Mesangial cell (primary cell): ENCODE results near the gene MYL5. TPM values are rescaled to one million over a fixed set of nuclear protein-coding genes. Genes with fewer than 3 reads are reported as not detected.

Source experiments
- total RNA-seq: library from RNA; depleted of rRNA; stranded (reverse); fragments of >200 nt; gene quantifications from 2 replicates; pipeline ENCODE4 v1.2.3, GENCODE V29; 2015

Gene MYL5
- total RNA-seq: 5.1 and 8.5 TPM in 2 replicates

DNA sequence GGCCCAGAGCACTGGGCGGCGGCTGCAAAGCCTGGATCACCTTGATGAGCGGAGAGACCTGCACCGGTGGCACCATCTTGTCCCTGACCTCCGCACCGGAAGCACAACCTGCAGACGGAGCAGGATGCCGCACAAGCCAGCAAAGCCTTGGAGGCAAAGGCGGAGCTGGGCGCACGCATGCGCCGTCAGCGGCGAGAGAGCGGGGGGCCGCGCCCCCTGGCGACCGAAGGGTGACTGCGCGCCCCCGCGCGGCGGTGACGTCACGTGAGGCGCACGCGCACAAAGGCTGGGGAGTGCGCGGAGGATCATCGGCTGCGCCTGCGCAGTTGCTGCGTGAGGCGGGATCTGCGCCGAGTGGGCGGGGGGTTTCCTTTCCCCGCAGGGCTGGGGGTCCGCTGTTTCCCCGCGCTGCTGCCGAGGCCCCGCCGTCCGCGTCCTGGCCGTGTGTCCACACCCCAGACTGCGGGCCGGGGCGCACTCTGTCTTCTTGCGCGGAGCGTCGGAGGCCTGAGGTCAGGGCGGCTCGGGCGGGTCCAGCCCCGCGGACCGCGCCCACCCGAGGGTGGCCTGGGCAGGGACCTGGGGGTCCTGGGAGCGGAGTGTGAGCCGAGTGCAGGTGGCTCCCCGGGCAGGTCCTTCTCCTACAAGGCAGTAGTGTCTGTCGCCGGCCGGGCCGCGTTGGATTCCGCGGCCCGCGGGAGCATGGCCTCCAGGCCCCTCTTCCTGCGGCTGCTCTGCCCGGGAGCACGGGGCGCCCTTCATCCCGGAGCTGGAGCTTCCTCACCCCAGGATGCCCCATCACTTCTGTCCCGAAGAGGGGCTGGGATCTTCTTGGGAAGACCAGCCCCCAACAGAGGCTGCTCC is at the start of gene MYL5, which contains the start of gene ATP5ME:
Gene MYL5, plus strand, starts transcription at position 371 of the 864 bp plus-strand sequence. CDS start 3,485 bp downstream, outside the sequence.
Gene ATP5ME, minus strand, starts transcription at position 105 of the 864 bp plus-strand sequence. Its CDS starts 29 bp downstream, at position 76.

DNA sequence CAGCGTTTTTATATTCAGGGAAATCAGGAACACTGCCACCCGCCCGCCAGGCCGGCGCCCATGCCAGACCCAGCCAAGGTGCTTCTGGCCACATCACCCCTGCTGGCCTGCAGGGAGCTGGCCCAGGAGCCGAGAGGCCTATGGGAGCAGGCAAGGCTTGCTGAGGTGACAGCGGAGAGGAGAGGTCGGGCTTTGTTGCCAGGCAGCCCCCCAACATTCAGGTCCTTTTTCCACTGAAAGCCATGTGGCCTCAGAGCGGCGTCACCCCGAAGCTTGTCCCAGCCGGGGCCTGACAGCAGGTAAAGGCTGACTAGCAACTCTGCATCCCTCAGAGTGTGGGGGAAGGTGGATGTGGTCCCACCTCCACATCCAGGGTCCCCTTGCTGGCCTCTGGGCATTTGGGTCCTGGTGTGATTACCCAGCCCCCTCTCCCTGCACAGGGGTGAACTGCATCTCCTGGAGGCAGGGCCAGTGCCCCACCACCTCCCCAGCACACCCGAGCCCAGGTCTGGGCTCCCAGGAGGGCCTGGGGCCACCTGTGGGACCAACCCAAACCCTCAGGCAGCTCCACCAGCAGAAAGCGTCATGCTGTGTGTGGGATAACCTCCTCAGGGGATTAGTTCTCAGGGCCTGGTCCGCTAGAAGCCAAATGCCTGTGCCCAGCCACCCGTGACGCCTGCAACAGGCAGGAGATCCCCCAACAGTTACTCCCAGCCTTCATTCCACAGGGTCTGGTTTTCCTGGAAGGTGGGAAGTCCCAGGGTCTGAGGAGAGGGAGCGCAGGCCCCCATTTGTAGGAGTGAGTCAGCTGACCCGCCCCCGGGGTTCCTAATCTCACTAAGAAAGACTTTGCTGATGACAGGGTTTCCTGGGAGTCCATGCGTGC is 49.4 kb upstream of the MYL5 start, which contains the start of gene PDE6B:
Gene PDE6B, plus strand, starts transcription at position 869 of the 886 bp plus-strand sequence. CDS start 54 bp downstream, outside the sequence.

DNA sequence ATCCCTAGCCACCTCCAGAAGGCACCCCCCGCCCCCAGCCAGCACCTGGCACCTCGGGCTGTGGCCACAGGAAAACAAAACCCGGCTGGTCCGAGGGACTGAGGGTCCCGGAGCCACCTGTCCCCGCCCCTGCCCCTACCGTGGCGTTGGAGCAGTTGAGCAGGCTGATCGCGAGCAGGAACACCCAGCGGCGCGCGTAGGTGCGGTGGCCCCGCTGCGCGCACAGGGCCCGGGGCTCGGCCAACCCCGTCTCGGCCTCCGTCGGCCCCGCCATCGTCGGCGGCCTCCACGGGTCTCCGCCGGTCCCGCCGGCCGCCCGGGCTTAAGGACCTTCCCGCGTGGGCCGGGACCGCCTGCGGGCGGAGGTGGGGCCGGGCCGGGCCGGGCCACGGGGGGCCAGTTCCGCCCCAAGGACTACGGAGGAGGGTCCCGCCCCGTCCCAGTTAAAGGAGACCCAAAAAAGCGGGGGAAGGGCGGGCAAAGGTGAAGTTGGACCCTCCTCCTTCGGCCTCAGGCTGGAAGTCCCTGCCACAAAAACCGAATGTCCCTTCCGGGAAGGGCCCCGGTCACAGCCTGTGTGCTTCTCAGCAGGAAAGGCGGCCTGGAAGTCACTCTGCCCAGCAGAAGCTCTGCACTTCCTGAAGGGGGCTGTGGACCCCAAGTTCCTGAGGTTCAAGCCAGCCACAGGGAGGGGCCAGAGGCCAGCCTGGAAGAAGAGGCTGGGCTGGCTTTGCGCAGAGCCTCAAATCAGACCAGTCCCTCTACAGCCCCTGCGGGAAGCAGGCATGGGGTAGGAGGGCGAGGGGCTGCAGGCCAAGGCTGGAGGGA is 14.7 kb downstream of the MYL5 start, which contains the start of gene SLC49A3:
Gene SLC49A3, minus strand, starts transcription at position 298 of the 828 bp plus-strand sequence. Its CDS starts 24 bp downstream, at position 274.

DNA sequence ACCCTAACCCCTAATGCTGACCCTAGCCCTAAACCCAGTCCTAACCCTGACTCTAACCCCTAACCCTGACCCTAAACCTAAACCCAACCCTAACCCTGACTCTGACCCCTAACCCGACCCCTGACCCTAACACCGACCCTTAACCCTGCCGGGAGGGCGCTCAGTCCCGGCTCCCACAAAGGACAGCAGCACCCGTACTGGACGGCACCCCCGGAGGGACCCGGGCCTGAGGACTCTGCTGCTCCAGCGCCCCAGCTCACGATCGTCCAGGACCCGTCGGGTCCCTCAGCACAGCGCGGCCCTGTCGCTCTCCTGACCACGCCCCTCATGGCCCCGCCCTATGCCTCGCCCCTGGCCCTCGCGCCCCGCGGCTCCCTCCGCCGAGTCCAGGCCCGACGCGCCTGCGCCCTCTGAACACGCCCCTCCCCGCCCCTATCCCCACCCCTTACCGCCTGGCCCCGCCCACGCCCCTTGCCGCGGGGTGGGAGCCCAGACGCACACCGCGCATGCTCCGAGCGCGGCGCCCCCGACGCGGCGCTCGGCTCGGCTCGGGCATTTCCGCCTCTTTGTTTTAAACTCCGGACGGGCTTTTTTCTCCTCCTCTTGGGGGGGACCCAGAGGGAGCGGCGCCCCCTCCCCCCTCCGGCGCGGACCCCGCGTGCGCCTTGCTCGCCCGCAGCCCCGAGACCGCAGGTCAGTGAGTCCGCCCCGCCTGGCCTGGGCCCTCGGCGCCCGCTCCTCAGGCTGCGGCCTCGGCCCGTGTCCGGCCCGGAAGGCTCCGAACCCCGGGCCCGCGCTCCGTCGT is 31.1 kb downstream of the MYL5 start, which contains the start of gene PCGF3:
Gene PCGF3, plus strand, starts transcription at position 555 of the 805 bp plus-strand sequence. CDS start 27,849 bp downstream, outside the sequence.

Other genes starting within 250 kb of the MYL5 start
- gene ZNF721, start 175.4 kb upstream of the MYL5 start, total RNA-seq: 9.9 and 16.4 TPM in 2 replicates
- gene PIGG, start 175.3 kb upstream of the MYL5 start, total RNA-seq: 33.4 and 36.3 TPM in 2 replicates
- gene TMEM271, start 98.2 kb upstream of the MYL5 start, total RNA-seq: not detected in 2 replicates
- 4.2 and 29.0 TPM in 2 replicates for gene PDE6B, start 49.0 kb upstream of the MYL5 start, total RNA-seq
- gene ATP5ME, start 266 bp upstream of the MYL5 start, total RNA-seq: 104 and 116 TPM in 2 replicates
- gene SLC49A3, start 14.6 kb downstream of the MYL5 start, total RNA-seq: 2.9 and 13.1 TPM in 2 replicates
- 27.4 and 39.2 TPM in 2 replicates for gene PCGF3, start 31.3 kb downstream of the MYL5 start, total RNA-seq
- 0.16 and 1.8 TPM in 2 replicates for gene CPLX1, start 151.6 kb downstream of the MYL5 start, total RNA-seq